Immature natural killer cell (primary cell): ENCODE results near the gene DNAAF8. TPM values are rescaled to one million over a fixed set of nuclear protein-coding genes. Genes with fewer than 3 reads are reported as not detected.
"Not testable (repeated sequence)": the region's sequence is repeated elsewhere in the genome, so short reads cannot be mapped to it uniquely, and the experiment has no call there.

Source experiments
- DNase-seq, 3 donors: peaks; one replicate each; pipeline ENCODE4 v3.0.0; 2022; ENCODE audit warnings: mixed read lengths in 1 of 3
- H3K27ac Mint-ChIP-seq, 6 donors: one replicate each; pipeline ENCODE4 v1.8.0; 2020; ENCODE audit warnings: mixed read lengths in 6 of 6, mild to moderate bottlenecking in 5 of 6, inconsistent platforms in 4 of 6, moderate library complexity in 3 of 6
- H3K27me3 Mint-ChIP-seq, 3 donors: one replicate each; pipeline ENCODE4 v1.8.0; 2020 to 2021; ENCODE audit warnings: low read depth in 3 of 3, mild to moderate bottlenecking in 3 of 3, mixed read lengths in 3 of 3, moderate library complexity in 3 of 3, inconsistent platforms in 1 of 3
- H3K36me3 Mint-ChIP-seq, 3 donors: one replicate each; pipeline ENCODE4 v1.8.0; 2020; ENCODE audit warnings: mixed read lengths in 3 of 3, inconsistent platforms in 2 of 3, mild to moderate bottlenecking in 2 of 3
- H3K4me1 Mint-ChIP-seq, 2 donors: one replicate each; pipeline ENCODE4 v1.8.0; 2020; ENCODE audit warnings: inconsistent platforms in 2 of 2, mild to moderate bottlenecking in 2 of 2, mixed read lengths in 2 of 2, moderate library complexity in 1 of 2
- H3K4me3 Mint-ChIP-seq, 5 donors: one replicate each; pipeline ENCODE4 v1.8.0; 2020; ENCODE audit warnings: mild to moderate bottlenecking in 5 of 5, mixed read lengths in 5 of 5, inconsistent platforms in 3 of 5, moderate library complexity in 3 of 5
- H3K9me3 Mint-ChIP-seq, 6 donors: one replicate each; pipeline ENCODE4 v1.8.0; 2020; ENCODE audit warnings: mild to moderate bottlenecking in 6 of 6, mixed read lengths in 6 of 6, inconsistent platforms in 4 of 6, moderate library complexity in 3 of 6
- polyA plus RNA-seq, 3 donors: library from polyadenylated mRNA; unstranded; fragments of 300-500 nt; fragmentation: Illumina TruSeq; gene quantifications; one replicate each; pipeline ENCODE4 v1.2.3, GENCODE V29; 2021

DNAAF8 gene
- polyA plus RNA-seq, 3 donors from 2014 or later, result 0.15 to 0.22 TPM; not detected in 1

- Mint-ChIP-seq H3K36me3 (peaks cover 3 to 12% (median 12%) of the 10 kb centered on the region in 3 donors), H3K9me3 (no peaks in the 10 kb centered on the region), H3K4me3 (no peak overlapping the region), H3K4me1 (no peaks in the 10 kb centered on the region), H3K27ac (peak overlapping the region in 2 of 6 donors; percentile 31 to 47), H3K27me3 (no peaks in the 10 kb centered on the region)
- no peak for DNase-seq
These were observed 11.1 kb upstream of the DNAAF8 start for GRCh38 chr16:4723071-4723767.

- Mint-ChIP-seq H3K9me3 (no peaks in the 10 kb centered on the region), H3K27ac (peak overlapping the region in 1 of 6 donors; percentile 14), H3K4me3 (no peak overlapping the region), H3K27me3 (no peaks in the 10 kb centered on the region), H3K36me3 (peaks cover 0 to 14% (median 14%) of the 10 kb centered on the region in 3 donors), H3K4me1 (no peaks in the 10 kb centered on the region)
- DNase-seq, result no peak
These were observed 9.6 kb upstream of the DNAAF8 start for GRCh38 chr16:4724661-4725270.

GRCh38 chr16:4726616-4727015 lies 7.7 kb upstream of the DNAAF8 start:
- Mint-ChIP-seq H3K36me3 (peaks cover 0 to 18% (median 14%) of the 10 kb centered on the region in 3 donors), H3K4me1 (peaks cover 0 to under 1% of the 10 kb centered on the region in 2 donors), H3K9me3 (no peaks in the 10 kb centered on the region), H3K4me3 (no peak overlapping the region), H3K27ac (no peak overlapping the region), H3K27me3 (peaks cover 0 to under 1% (median 0%) of the 10 kb centered on the region in 3 donors)
- DNase-seq, result no peak

DNA sequence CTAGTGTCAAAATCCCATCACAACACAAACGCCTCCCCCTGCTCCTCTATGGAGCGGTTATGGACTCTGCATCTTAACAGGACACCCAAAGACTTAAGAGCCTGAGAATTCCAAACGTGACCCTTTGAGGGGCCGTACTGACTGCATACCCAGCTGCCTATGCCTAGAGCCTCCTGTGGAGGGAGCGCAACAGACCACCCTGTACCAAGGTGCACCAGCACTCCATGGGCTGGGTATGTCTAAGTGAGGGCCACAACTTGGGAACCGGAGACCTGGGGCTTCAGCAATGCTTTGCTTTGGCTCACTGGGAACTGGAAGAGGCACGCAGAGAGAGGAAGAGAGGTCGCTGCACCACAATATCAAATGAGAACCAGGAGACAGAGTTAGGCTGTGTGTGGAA lies 5.7 kb upstream of the DNAAF8 start:
- no peaks in the 10 kb centered on the region for H3K9me3 Mint-ChIP-seq
- peaks cover 14 to 18% of the 10 kb centered on the region in 2 donors for H3K4me1 Mint-ChIP-seq
- H3K36me3 Mint-ChIP-seq, result peaks cover 0 to 12% (median 11%) of the 10 kb centered on the region in 3 donors
- H3K4me3 Mint-ChIP-seq, result no peak overlapping the region
- peaks cover 2 to 6% (median 3%) of the 10 kb centered on the region in 3 donors for H3K27me3 Mint-ChIP-seq
- DNase-seq, result no peak
- no peak overlapping the region for H3K27ac Mint-ChIP-seq

DNA sequence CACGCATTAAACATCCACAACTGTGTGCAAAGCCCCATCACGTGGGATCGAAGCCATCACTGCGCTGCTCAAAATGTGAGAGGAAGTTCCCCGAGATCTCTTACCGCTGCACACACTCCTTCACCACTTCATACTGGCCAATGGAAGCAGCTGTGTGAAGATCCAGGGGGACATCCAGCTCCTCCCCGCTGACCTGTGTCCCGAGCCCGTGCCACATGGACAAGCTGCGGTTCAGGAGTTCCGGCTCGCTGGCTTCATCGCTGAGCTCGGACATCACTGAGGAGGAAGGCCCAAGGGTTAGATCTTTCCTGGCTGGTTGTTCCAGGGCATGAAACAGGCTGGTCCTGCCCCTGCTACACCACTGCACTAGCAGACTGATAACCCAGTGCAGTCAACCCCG lies 4.5 kb upstream of the DNAAF8 start:
- Mint-ChIP-seq H3K4me3 (no peak overlapping the region), H3K27me3 (peaks cover 5 to 13% (median 8%) of the 10 kb centered on the region in 3 donors), H3K36me3 (peaks cover 0 to 11% (median 11%) of the 10 kb centered on the region in 3 donors), H3K4me1 (peaks cover 20 to 23% of the 10 kb centered on the region in 2 donors), H3K9me3 (no peaks in the 10 kb centered on the region), H3K27ac (no peak overlapping the region)
- DNase-seq, result no peak

DNA sequence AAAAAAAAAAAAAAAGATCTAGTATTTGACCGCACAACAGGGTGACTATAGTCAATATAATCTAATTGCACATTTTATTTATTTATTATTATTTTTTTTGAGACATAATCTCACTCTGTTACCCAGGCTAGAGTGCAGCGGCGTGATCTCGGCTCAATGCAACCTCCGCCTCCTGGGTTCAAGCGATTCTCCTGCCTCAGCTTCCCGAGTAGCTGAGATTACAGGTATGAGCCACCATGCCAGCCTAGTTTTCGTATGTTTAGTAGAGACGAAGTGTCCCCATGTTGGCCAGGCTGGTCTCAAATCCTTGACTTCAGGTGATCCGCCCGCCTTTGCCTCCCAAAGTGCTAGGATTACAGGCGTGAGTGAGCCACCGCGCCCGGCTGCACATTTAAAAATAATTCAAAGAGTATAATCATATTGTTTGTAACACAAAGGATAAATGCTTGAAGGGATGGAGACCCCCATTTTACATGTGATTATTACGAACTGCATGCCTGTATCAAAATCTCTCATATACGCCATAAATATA lies 1.1 kb upstream of the DNAAF8 start:
- Mint-ChIP-seq H3K27me3 (peaks cover 5 to 17% (median 8%) of the 10 kb centered on the region in 3 donors), H3K27ac (peak overlapping the region; percentile 43 to 77 (median 68)), H3K4me3 (peak overlapping the region; percentile 91 to 95 (median 93)), H3K36me3 (peaks cover 0 to 7% (median 5%) of the 10 kb centered on the region in 3 donors), H3K9me3 (no peaks in the 10 kb centered on the region), H3K4me1 (peaks cover 26 to 30% of the 10 kb centered on the region in 2 donors)
- no peak for DNase-seq

- H3K4me3 Mint-ChIP-seq, result peak overlapping the region; percentile 91 to 95 (median 93)
- no peak for DNase-seq
- peak overlapping the region; percentile 43 to 77 (median 68) for H3K27ac Mint-ChIP-seq
- peaks cover 0 to 6% (median 2%) of the 10 kb centered on the region in 3 donors for H3K36me3 Mint-ChIP-seq
- peaks cover 26 to 30% of the 10 kb centered on the region in 2 donors for H3K4me1 Mint-ChIP-seq
- peaks cover 5 to 17% (median 8%) of the 10 kb centered on the region in 3 donors for H3K27me3 Mint-ChIP-seq
- H3K9me3 Mint-ChIP-seq, result no peaks in the 10 kb centered on the region
These were observed 632 bp upstream of the DNAAF8 start for GRCh38 chr16:4733747-4734062.

- Mint-ChIP-seq H3K9me3 (no peaks in the 10 kb centered on the region), H3K36me3 (peaks cover 0 to 4% (median 0%) of the 10 kb centered on the region in 3 donors), H3K4me1 (peaks cover 26 to 30% of the 10 kb centered on the region in 2 donors), H3K27me3 (peaks cover 5 to 17% (median 10%) of the 10 kb centered on the region in 3 donors), H3K27ac (peak overlapping the region; percentile 78 to 94 (median 91)), H3K4me3 (peak overlapping the region; percentile 91 to 95 (median 93))
- DNase-seq, result peak; percentile 89 to 95 (median 93)
These were observed 596 bp downstream of the DNAAF8 start for GRCh38 chr16:4734730-4735535.

- Mint-ChIP-seq H3K9me3 (no peaks in the 10 kb centered on the region), H3K27ac (peak overlapping the region in 1 of 6 donors; percentile 42), H3K4me3 (peak overlapping the region in 2 of 5 donors; percentile 9 to 25), H3K36me3 (no peaks in the 10 kb centered on the region), H3K4me1 (peaks cover 26 to 30% of the 10 kb centered on the region in 2 donors), H3K27me3 (peaks cover 5 to 17% (median 10%) of the 10 kb centered on the region in 3 donors)
- DNase-seq, result no peak
These were observed 2.2 kb downstream of the DNAAF8 start for GRCh38 chr16:4736546-4736945.

GRCh38 chr16:4737545-4737944 lies 3.2 kb downstream of the DNAAF8 start:
- H3K9me3 Mint-ChIP-seq, result no peaks in the 10 kb centered on the region
- H3K4me3 Mint-ChIP-seq, result no peak overlapping the region
- no peaks in the 10 kb centered on the region for H3K36me3 Mint-ChIP-seq
- no peak for DNase-seq
- peaks cover 5 to 13% (median 10%) of the 10 kb centered on the region in 3 donors for H3K27me3 Mint-ChIP-seq
- H3K4me1 Mint-ChIP-seq, result peaks cover 21 to 23% of the 10 kb centered on the region in 2 donors
- no peak overlapping the region for H3K27ac Mint-ChIP-seq

- H3K36me3 Mint-ChIP-seq, H3K4me3 Mint-ChIP-seq, H3K27ac Mint-ChIP-seq, DNase-seq, H3K9me3 Mint-ChIP-seq: not testable (repeated sequence)
- H3K4me1 Mint-ChIP-seq, result peaks cover 15% of the 10 kb centered on the region in 2 donors
- H3K27me3 Mint-ChIP-seq, result peaks cover 2 to 11% (median 9%) of the 10 kb centered on the region in 3 donors
These were observed 4.0 kb downstream of the DNAAF8 start for GRCh38 chr16:4738370-4738769.

GRCh38 chr16:4743226-4743878 lies 9.0 kb downstream of the DNAAF8 start:
- H3K27ac Mint-ChIP-seq, result no peak overlapping the region
- peak overlapping the region in 1 of 5 donors; percentile 26 for H3K4me3 Mint-ChIP-seq
- DNase-seq, result no peak
- H3K27me3 Mint-ChIP-seq, result peaks cover 0 to 4% (median 2%) of the 10 kb centered on the region in 3 donors
- H3K4me1 Mint-ChIP-seq, result peaks cover 7 to 9% of the 10 kb centered on the region in 2 donors
- H3K36me3 Mint-ChIP-seq, result no peaks in the 10 kb centered on the region
- H3K9me3 Mint-ChIP-seq, result no peaks in the 10 kb centered on the region
